ENCODE results near the gene FAM47E. TPM values are rescaled to one million over a fixed set of nuclear protein-coding genes. Genes with fewer than 3 reads are reported as not detected.

FAM47E gene
- total RNA-seq, 1 experiment from 2014 or later = 0.72 TPM

DNA sequence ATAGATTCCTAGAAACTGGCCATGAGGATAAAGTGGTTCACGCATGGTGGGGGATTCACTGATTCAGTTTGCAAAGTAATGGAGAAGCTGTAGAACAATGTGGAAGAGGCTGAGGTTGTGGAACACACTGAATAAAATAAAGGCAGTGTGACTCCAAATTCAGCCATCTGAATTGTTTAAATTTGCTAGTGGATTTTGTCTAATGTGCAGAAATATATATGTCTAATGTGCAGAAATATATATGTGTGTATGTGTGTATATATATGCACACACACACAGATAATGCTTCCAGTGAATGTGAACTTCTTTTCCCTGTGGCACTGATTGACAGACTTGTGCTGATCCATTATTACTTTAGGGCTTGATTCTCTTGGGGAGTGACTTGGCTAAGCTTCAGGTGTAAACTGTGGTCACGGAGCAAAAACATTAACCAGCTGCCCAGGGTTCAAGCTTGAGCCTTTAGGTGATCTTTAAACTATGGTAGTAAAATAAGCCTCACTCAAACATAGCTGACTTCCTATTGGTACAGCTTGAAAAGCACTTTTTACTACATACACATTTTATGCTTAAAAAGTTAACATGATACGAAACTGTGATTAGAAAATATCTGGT is 58.5 kb downstream of the FAM47E start:
- DNase-seq (ENCODE audit: low read depth, low spot score) (no peak), ATAC-seq (no peak)
- Histone ChIP-seq H3K36me3 (ENCODE audit: control insufficient read depth, insufficient read depth, low read length) (no peaks in the 10 kb centered on the region; the same call in none of the 2 replicates), H3K4me1 (ENCODE audit: control insufficient read depth, insufficient read depth, low read length) (no peaks in the 10 kb centered on the region; the same call in 1 of the 2 replicates), H3K9me3 (ENCODE audit: control insufficient read depth, insufficient read depth, low read depth, low read length) (no peaks in the 10 kb centered on the region), H3K27ac (ENCODE audit: low read length) (no peak overlapping the region), H3K27me3 (ENCODE audit: control insufficient read depth, insufficient read depth, low read length) (no peaks in the 10 kb centered on the region), H3K4me3 (ENCODE audit: low read depth in 2 of 2, low read length in 2 of 2) (no peak overlapping the region)
- in situ Hi-C loops (cut with HindIII; ENCODE audit: low pct_unique_long_range_greater_than_20kb, low sequenced_read_pairs) = no loop called here
- no TSS peak for BruUV-seq (replicated peaks)
- ChIA-PET POLR2A (no interaction called here), CTCF (no interaction called here)
- intact Hi-C loops (cut with micrococcal nuclease; ENCODE audit: unreplicated experiment) = no loop called here
- TF ChIP-seq SIN3A (IDR thresholded peaks at IDR 0.05; ENCODE audit: borderline replicate concordance, insufficient read depth, low read depth, low read length) (no peak), POLR2AphosphoS5 (IDR thresholded peaks at IDR 0.05; ENCODE audit: low read depth, low read length) (no peak), TCF7L2 (IDR thresholded peaks at IDR 0.05; ENCODE audit: low read depth, low read length) (no peak)
- TF ChIP-seq, protein P1, sequence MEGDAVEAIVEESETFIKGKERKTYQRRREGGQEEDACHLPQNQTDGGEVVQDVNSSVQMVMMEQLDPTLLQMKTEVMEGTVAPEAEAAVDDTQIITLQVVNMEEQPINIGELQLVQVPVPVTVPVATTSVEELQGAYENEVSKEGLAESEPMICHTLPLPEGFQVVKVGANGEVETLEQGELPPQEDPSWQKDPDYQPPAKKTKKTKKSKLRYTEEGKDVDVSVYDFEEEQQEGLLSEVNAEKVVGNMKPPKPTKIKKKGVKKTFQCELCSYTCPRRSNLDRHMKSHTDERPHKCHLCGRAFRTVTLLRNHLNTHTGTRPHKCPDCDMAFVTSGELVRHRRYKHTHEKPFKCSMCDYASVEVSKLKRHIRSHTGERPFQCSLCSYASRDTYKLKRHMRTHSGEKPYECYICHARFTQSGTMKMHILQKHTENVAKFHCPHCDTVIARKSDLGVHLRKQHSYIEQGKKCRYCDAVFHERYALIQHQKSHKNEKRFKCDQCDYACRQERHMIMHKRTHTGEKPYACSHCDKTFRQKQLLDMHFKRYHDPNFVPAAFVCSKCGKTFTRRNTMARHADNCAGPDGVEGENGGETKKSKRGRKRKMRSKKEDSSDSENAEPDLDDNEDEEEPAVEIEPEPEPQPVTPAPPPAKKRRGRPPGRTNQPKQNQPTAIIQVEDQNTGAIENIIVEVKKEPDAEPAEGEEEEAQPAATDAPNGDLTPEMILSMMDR (IDR thresholded peaks at IDR 0.05) = no peak
- TF ChIP-seq, protein P2, sequence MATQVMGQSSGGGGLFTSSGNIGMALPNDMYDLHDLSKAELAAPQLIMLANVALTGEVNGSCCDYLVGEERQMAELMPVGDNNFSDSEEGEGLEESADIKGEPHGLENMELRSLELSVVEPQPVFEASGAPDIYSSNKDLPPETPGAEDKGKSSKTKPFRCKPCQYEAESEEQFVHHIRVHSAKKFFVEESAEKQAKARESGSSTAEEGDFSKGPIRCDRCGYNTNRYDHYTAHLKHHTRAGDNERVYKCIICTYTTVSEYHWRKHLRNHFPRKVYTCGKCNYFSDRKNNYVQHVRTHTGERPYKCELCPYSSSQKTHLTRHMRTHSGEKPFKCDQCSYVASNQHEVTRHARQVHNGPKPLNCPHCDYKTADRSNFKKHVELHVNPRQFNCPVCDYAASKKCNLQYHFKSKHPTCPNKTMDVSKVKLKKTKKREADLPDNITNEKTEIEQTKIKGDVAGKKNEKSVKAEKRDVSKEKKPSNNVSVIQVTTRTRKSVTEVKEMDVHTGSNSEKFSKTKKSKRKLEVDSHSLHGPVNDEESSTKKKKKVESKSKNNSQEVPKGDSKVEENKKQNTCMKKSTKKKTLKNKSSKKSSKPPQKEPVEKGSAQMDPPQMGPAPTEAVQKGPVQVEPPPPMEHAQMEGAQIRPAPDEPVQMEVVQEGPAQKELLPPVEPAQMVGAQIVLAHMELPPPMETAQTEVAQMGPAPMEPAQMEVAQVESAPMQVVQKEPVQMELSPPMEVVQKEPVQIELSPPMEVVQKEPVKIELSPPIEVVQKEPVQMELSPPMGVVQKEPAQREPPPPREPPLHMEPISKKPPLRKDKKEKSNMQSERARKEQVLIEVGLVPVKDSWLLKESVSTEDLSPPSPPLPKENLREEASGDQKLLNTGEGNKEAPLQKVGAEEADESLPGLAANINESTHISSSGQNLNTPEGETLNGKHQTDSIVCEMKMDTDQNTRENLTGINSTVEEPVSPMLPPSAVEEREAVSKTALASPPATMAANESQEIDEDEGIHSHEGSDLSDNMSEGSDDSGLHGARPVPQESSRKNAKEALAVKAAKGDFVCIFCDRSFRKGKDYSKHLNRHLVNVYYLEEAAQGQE (IDR thresholded peaks at IDR 0.05; ENCODE audit: insufficient read depth in 1 of 2, low read depth in 2 of 2, low read length in 1 of 2) = no peak

DNA sequence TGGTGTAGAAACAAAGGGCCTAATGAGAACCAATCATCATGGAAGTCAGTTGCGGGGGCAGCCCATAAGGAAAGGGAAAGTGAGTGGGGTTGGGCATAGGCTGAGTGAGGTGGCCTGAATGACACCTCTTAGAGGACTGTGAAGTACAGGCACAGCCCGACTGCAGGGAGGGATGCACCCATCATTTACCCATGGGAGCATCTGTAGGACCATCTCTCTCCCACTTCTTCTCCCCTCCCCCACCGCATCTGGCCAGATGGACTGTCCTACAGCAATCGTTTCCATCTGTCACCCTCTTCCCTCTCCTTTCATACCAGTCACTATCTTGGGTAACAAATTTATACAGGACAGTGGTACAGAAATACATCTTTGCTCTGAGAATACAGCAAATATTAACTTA is 59.2 kb downstream of the FAM47E start:
- DNase-seq (ENCODE audit: low read depth, low spot score) = no peak
- H3K36me3 ChIP-seq (ENCODE audit: control insufficient read depth, insufficient read depth, low read length) = no peaks in the 10 kb centered on the region; the same call in none of the 2 replicates
- TF ChIP-seq POLR2AphosphoS5 (IDR thresholded peaks at IDR 0.05; ENCODE audit: low read depth, low read length) (no peak), SIN3A (IDR thresholded peaks at IDR 0.05; ENCODE audit: borderline replicate concordance, insufficient read depth, low read depth, low read length) (no peak), TCF7L2 (IDR thresholded peaks at IDR 0.05; ENCODE audit: low read depth, low read length) (no peak)
- TF ChIP-seq, protein P1 (IDR thresholded peaks at IDR 0.05) = no peak
- TF ChIP-seq, protein P2 (IDR thresholded peaks at IDR 0.05; ENCODE audit: insufficient read depth in 1 of 2, low read depth in 2 of 2, low read length in 1 of 2) = no peak
- CTCF ChIA-PET = no interaction called here
- POLR2A ChIA-PET = no interaction called here
- no peak overlapping the region for H3K27ac ChIP-seq (ENCODE audit: low read length)
- H3K9me3 ChIP-seq (ENCODE audit: control insufficient read depth, insufficient read depth, low read depth, low read length) = no peaks in the 10 kb centered on the region
- no peak overlapping the region for H3K4me3 ChIP-seq (ENCODE audit: low read depth in 2 of 2, low read length in 2 of 2)
- in situ Hi-C loops (cut with HindIII; ENCODE audit: low pct_unique_long_range_greater_than_20kb, low sequenced_read_pairs) = no loop called here
- intact Hi-C loops (cut with micrococcal nuclease; ENCODE audit: unreplicated experiment) = no loop called here
- no peak for ATAC-seq
- no TSS peak for BruUV-seq (replicated peaks)
- no peaks in the 10 kb centered on the region for H3K27me3 ChIP-seq (ENCODE audit: control insufficient read depth, insufficient read depth, low read length)
- H3K4me1 ChIP-seq (ENCODE audit: control insufficient read depth, insufficient read depth, low read length) = no peaks in the 10 kb centered on the region; the same call in 1 of the 2 replicates

Data from Panc1 (cell line).